ENCODE measurements around the gene PER3.

- TF ChIP-seq CTCF (IDR thresholded peaks at IDR 0.05; ENCODE audit: poor library complexity), result no peak
- TF ChIP-seq EZH2 (IDR thresholded peaks at IDR 0.05; ENCODE audit: borderline replicate concordance), result no peak
- no peak for TF ChIP-seq EZH2phosphoT487 (IDR thresholded peaks at IDR 0.05; ENCODE audit: low read depth, severe bottlenecking, unreplicated experiment)
These were observed 13.5 kb upstream of the PER3 start for GRCh38 chr1:7770669-7770996.
